ENCODE results near the gene SSR4.

GRCh38 chrX:153830640-153831428, 36.4 kb downstream of the SSR4 start:
- TF ChIP-seq POLR2A (IDR thresholded peaks at IDR 0.05; ENCODE audit: low read depth, low read length) (no peak), POLR2AphosphoS5 (IDR thresholded peaks at IDR 0.05; ENCODE audit: low read depth, low read length) (no peak)

Measured in GM12891 (cell line).